Retinal pigment epithelial cell (primary cell): ENCODE measurements around the gene PITPNB.
A peak's percentile ranks its signal among the peaks of the same experiment; 100 is the strongest.

Experiments used
- DNase-seq: peaks from one replicate; pipeline ENCODE4 v3.0.0-alpha.2; 2010; ENCODE audit warnings: low read depth
- H3K4me3 ChIP-seq: 2 replicates; pipeline ENCODE4 v1.5.1; 2011; ENCODE audit warnings: mild to moderate bottlenecking, low read length, control low read depth, moderate library complexity
- CTCF ChIP-seq: conservative IDR thresholded peaks from 2 replicates; pipeline ENCODE4 v1.5.1; 2011; ENCODE audit warnings: low read depth, low read length, control low read depth, inconsistent platforms

Gene PITPNB

GRCh38 chr22:27803841-27804415, 115.1 kb downstream of the PITPNB start:
- H3K4me3 ChIP-seq = no peak overlapping the region
- TF ChIP-seq CTCF = no peak
- no peak for DNase-seq

DNA sequence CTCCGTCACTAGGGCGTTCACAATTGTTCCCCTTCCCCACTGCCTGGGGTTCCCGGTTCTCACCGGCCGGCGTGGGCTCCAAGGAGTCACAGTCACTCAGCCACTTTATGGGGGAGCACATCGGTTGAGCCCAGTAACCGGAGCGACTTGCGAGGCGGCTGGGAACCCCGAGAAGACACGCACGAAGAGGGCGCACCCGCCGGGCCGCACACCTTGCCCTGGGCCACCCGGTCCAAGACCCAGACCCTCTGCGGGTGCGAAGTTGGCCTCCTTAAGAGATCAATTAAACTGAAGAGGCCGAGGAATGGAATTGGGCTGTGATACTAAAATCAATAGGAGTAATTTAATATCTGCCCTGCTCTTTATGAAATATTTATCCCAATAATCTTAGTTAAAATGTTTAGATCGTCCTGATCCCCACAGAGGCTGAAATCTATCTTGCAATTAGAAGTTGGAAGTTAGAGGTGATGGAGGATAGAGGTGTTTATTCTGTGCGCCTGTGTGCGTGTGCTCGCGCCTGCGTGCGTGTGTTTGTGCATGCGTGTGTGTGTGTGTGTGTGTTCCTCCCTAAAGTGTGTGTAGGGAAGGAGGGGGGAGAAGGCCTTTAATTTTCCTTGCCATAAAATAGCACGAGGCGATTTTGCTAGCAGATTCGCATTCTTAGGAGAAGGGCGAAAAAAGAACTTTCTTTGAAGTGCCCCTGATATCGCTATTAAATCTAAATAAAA, 116.5 kb downstream of the PITPNB start:
- no peak for TF ChIP-seq CTCF
- H3K4me3 ChIP-seq = peak overlapping the region; percentile 74
- no peak for DNase-seq
